ENCODE results near the gene GMDS.

GRCh38 chr6:1575210-1576041 lies 670.0 kb downstream of the GMDS start:
- TF ChIP-seq CTCF (conservative IDR thresholded peaks at IDR 0.05 in 1 of 2, IDR thresholded peaks at IDR 0.05 in 1 of 2; ENCODE audit: low read depth in 1 of 2, low read length in 2 of 2) (no peak), EZH2 (IDR thresholded peaks at IDR 0.05; ENCODE audit: low read length, missing control alignments) (no peak)

Measured in fibroblast of lung (primary cell).